A549 (cell line): ENCODE measurements around the gene ACVR2B. TPM values are rescaled to one million over a fixed set of nuclear protein-coding genes. Genes with fewer than 3 reads are reported as not detected.
A peak's percentile ranks its signal among the peaks of the same experiment; 100 is the strongest.

Experiments
- ATAC-seq, 2 experiments: fragments of 200-7000 bp in 1 of 2; fragments of >200 bp in 1 of 2; cut with Nextera tagmentation in 1 of 2; cut with Tn5 transposase in 1 of 2; 3 replicates each; pipeline versions ENCODE4 v1.8.0 to v1.9.1; 2018 to 2020; ENCODE audit warnings: mild to moderate bottlenecking in 1 of 2, moderate library complexity in 1 of 2
- CTCF ChIA-PET: fragments of 300-600 bp; sonication (Branson Sonifier 250); formaldehyde crosslinking; extraction: SDS; loops from one replicate; lab custom pipeline; 2021; ENCODE audit warnings: antibody characterized with exemption, inconsistent platforms; lab: Yijun Ruan, JAX
- POLR2A ChIA-PET: fragments of 350-600 bp; formaldehyde crosslinking; extraction: SDS; loops from one replicate; lab custom pipeline; 2021; ENCODE audit warnings: antibody characterized with exemption, inconsistent platforms; lab: Yijun Ruan, JAX
- DNase-seq, 2 experiments: peaks; one replicate each; pipeline versions ENCODE4 v3.0.0 to v3.0.0-alpha.2; 2011 to 2016; ENCODE audit warnings: low read depth in 1 of 2, low spot score in 1 of 2
- FAIRE-seq: peaks from 2 replicates; lab custom pipeline; 2011; peaks lifted over from hg19 to GRCh38; lab: Jason Lieb, UNC
- H3K27ac ChIP-seq, 2 experiments: fragments of >200 bp; sonication (Bioruptor Twin); formaldehyde crosslinking; 3 replicates each; pipeline ENCODE4 v1.5.1; 2016 to 2017
- H3K4me1 ChIP-seq: fragments of >200 bp; sonication (Bioruptor Twin); formaldehyde crosslinking; 3 replicates; pipeline ENCODE4 v1.6.1; 2016
- H3K4me2 ChIP-seq: fragments of >200 bp; sonication (Bioruptor Twin); formaldehyde crosslinking; 3 replicates; pipeline ENCODE4 v1.6.1; 2016
- H3K4me3 ChIP-seq: fragments of >200 bp; sonication (Bioruptor Twin); formaldehyde crosslinking; 3 replicates; pipeline ENCODE4 v1.5.1; 2016
- H3K9me3 ChIP-seq: fragments of >200 bp; sonication (Bioruptor Twin); formaldehyde crosslinking; 3 replicates; pipeline ENCODE4 v1.6.1; 2016
- CBX8 ChIP-seq: fragments of 200-600 bp; sonication (generic); IDR thresholded peaks from 2 replicates; pipeline ENCODE4 v1.6.1; 2016
- CEBPB ChIP-seq, 2 experiments: fragments of >200 bp in 1 of 2; sonication (Bioruptor Twin) in 1 of 2; formaldehyde crosslinking in 1 of 2; IDR thresholded peaks; 2 replicates each; pipeline ENCODE4 v1.6.1; 2012 to 2016
- CHD2 ChIP-seq: fragments of 150-350 bp; IDR thresholded peaks from 2 replicates; pipeline ENCODE4 v1.6.1; 2014; ENCODE audit warnings: low read length; ENCODE audit not compliant: partially characterized antibody
- EHMT2 ChIP-seq: fragments of 200-600 bp; sonication (generic); IDR thresholded peaks from 2 replicates; pipeline ENCODE4 v1.6.1; 2016; ENCODE audit warnings: antibody characterized with exemption, low read depth, mild to moderate bottlenecking, moderate library complexity
- FOSB ChIP-seq: fragments of 250-450 bp; sonication (Bioruptor Pico); IDR thresholded peaks from 2 replicates; pipeline ENCODE4 v1.5.0; 2020; ENCODE audit warnings: mild to moderate bottlenecking, moderate library complexity
- HOXB5 ChIP-seq: fragments of 250-450 bp; sonication (Bioruptor Pico); IDR thresholded peaks from 2 replicates; pipeline ENCODE4 v1.5.0; 2020; ENCODE audit warnings: mild to moderate bottlenecking, moderate library complexity
- JUN ChIP-seq, 2 experiments: fragments of >200 bp; sonication (Bioruptor Twin); formaldehyde crosslinking; IDR thresholded peaks; 2 replicates in 1 of 2; 3 replicates in 1 of 2; pipeline ENCODE4 v1.6.1; 2016 to 2017
- JUNB ChIP-seq: fragments of >200 bp; sonication (Bioruptor Twin); formaldehyde crosslinking; IDR thresholded peaks from 2 replicates; pipeline ENCODE4 v1.6.1; 2016
- KDM1A ChIP-seq: fragments of 200-600 bp; sonication (generic); IDR thresholded peaks from 2 replicates; pipeline ENCODE4 v1.6.1; 2016; ENCODE audit warnings: low read depth, mild to moderate bottlenecking
- MAFK ChIP-seq: fragments of 450-650 bp; IDR thresholded peaks from 2 replicates; pipeline ENCODE4 v1.6.1; 2014; ENCODE audit not compliant: partially characterized antibody
- NR3C1 ChIP-seq: fragments of >200 bp; sonication (Bioruptor Twin); formaldehyde crosslinking; IDR thresholded peaks from 3 replicates; pipeline ENCODE4 v1.6.1; 2017
- PHF8 ChIP-seq: fragments of 200-600 bp; sonication (generic); IDR thresholded peaks from 2 replicates; pipeline ENCODE4 v1.6.1; 2016; ENCODE audit warnings: low read depth, mild to moderate bottlenecking, antibody characterized with exemption, moderate library complexity, borderline replicate concordance
- POLR2AphosphoS2 ChIP-seq: conservative IDR thresholded peaks from 2 replicates; pipeline ENCODE4 v1.6.1; 2012; ENCODE audit warnings: low read length, improper control_type of control experiment, inconsistent platforms
- RCOR1 ChIP-seq: fragments of 150-350 bp; IDR thresholded peaks from 2 replicates; pipeline ENCODE4 v1.6.1; 2014; ENCODE audit warnings: antibody characterized with exemption, low read length, low read depth
- SMC3 ChIP-seq: fragments of >200 bp; sonication (Bioruptor Twin); formaldehyde crosslinking; IDR thresholded peaks from 3 replicates; pipeline ENCODE4 v1.6.1; 2018; ENCODE audit warnings: inconsistent platforms
- TFCP2L1 ChIP-seq: fragments of 250-450 bp; sonication (Bioruptor Pico); IDR thresholded peaks from 2 replicates; pipeline ENCODE4 v1.5.0; 2021; ENCODE audit warnings: mild to moderate bottlenecking
- ZC3H11A ChIP-seq: fragments of 450-650 bp; IDR thresholded peaks from 2 replicates; pipeline ENCODE4 v1.6.1; 2014; ENCODE audit warnings: antibody characterized with exemption, mild to moderate bottlenecking
- ZFP36 ChIP-seq: fragments of 450-650 bp; IDR thresholded peaks from 2 replicates; pipeline ENCODE4 v1.6.1; 2014; ENCODE audit warnings: borderline replicate concordance; ENCODE audit not compliant: partially characterized antibody
- ZNF302 ChIP-seq: fragments of 250-450 bp; sonication (Bioruptor Pico); IDR thresholded peaks from 2 replicates; pipeline ENCODE4 v1.9.0; 2021; ENCODE audit warnings: inconsistent platforms, mild to moderate bottlenecking, moderate library complexity
- WGBS: methylation state at CpG from one replicate; pipeline ENCODE4 v1.1.6; 2017; ENCODE audit errors: missing lambda C conversion rate; 5-methylcytosine and 5-hydroxymethylcytosine counted together
- polyA plus RNA-seq, 4 experiments: library from polyadenylated mRNA; depleted of rRNA in 3 of 4; stranded (reverse); fragments of >200 nt; fragmentation: RNase III in 1 of 4; extraction: RNeasy Plus Mini Kit Qiagen cat#74134 plus additional on column Dnase treatment in 1 of 4; gene quantifications; 2 replicates in 3 of 4; 3 replicates in 1 of 4; pipeline ENCODE4 v1.2.3, GENCODE V29; 2011 to 2017
- TF ChIP-seq, protein P1 (sequence below): fragments of >200 bp; sonication (Bioruptor Twin); formaldehyde crosslinking; IDR thresholded peaks from 2 replicates; pipeline ENCODE4 v1.6.1; 2016
- TF ChIP-seq, protein P2 (sequence below): IDR thresholded peaks from 2 replicates; pipeline ENCODE4 v1.6.1; 2012
- TF ChIP-seq, protein P3 (sequence below): fragments of >200 bp; sonication (Bioruptor Twin); formaldehyde crosslinking; IDR thresholded peaks from 3 replicates; pipeline ENCODE4 v1.6.1; 2016
- TF ChIP-seq, protein P4 (sequence below): fragments of 150-350 bp; IDR thresholded peaks from 2 replicates; pipeline ENCODE4 v1.6.1; 2014; ENCODE audit warnings: low read depth, mild to moderate bottlenecking, low read length
- TF ChIP-seq, protein P5 (sequence below): fragments of 250-450 bp; sonication (Bioruptor Pico); IDR thresholded peaks from 2 replicates; pipeline ENCODE4 v1.5.0; 2020; ENCODE audit warnings: low read depth, mild to moderate bottlenecking, moderate library complexity
- TF ChIP-seq, protein P6 (sequence below): fragments of >200 bp; sonication (Bioruptor Twin); formaldehyde crosslinking; IDR thresholded peaks from 3 replicates; pipeline ENCODE4 v1.5.1; 2016

Gene ACVR2B
- polyA plus RNA-seq, 2 of the 4 experiments (the other 2 are of a cell fraction), result 1.2 to 2.8 TPM

DNA sequence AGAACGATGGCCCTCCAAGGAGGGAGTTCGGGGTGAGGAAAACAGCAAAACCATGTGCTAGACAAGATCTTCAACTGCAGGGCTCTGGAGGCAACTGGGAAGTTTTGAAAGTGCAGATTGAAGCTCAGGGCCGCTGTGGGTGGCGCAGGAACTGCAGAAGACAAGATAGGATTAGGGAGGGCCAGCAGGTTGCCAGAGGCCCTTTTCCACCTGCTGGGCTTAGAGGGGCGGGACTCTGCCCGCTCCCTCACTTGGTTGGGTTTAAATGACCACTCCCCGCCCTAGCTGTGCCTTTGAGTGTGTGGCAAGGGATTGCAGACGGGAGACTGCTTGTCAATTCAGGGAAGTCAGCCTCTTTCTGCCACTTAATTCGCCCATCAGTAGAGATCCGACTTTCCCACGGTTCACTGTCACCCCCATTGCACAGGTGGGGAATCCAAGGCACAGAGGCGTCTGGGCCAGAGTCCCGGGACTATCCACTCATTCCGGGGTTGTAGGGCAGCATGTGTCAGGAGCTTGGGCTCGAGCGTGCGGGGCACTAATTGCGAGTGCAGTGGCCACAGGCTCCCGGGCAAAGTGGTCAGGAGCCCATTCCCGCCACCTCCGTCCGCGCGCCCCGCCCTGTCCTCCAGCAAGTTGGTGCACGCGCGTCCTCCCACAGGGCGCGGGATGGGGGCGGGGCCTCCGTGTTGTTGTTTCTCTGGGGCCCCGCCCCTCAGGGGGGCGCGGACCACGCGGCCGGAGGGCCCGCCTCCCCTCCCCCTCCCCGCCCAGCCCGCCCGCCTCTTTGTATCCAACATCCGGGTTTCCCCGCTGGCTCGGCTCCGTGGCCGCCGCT is at the start of gene ACVR2B (continued):
- TF ChIP-seq FOSB (CRISPR knock-in tag) (0 out of 2 replicates have a peak, but pooled peaks have one; percentile 24), RCOR1 (no peak), TFCP2L1 (CRISPR knock-in tag) (0 out of 2 replicates have a peak, but pooled peaks have one; percentile 19), ZC3H11A (no peak), ZFP36 (no peak), KDM1A (no peak), MAFK (no peak), JUNB (no peak), CBX8 (no peak), EHMT2 (no peak)
- TF ChIP-seq, protein P1, sequence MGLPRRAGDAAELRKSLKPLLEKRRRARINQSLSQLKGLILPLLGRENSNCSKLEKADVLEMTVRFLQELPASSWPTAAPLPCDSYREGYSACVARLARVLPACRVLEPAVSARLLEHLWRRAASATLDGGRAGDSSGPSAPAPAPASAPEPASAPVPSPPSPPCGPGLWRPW, result no peak
- TF ChIP-seq, protein P2, sequence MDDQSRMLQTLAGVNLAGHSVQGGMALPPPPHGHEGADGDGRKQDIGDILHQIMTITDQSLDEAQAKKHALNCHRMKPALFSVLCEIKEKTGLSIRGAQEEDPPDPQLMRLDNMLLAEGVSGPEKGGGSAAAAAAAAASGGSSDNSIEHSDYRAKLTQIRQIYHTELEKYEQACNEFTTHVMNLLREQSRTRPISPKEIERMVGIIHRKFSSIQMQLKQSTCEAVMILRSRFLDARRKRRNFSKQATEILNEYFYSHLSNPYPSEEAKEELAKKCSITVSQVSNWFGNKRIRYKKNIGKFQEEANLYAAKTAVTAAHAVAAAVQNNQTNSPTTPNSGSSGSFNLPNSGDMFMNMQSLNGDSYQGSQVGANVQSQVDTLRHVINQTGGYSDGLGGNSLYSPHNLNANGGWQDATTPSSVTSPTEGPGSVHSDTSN, result no peak
- TF ChIP-seq, protein P3, sequence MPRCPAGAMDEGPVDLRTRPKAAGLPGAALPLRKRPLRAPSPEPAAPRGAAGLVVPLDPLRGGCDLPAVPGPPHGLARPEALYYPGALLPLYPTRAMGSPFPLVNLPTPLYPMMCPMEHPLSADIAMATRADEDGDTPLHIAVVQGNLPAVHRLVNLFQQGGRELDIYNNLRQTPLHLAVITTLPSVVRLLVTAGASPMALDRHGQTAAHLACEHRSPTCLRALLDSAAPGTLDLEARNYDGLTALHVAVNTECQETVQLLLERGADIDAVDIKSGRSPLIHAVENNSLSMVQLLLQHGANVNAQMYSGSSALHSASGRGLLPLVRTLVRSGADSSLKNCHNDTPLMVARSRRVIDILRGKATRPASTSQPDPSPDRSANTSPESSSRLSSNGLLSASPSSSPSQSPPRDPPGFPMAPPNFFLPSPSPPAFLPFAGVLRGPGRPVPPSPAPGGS, result no peak
- TF ChIP-seq, protein P4, sequence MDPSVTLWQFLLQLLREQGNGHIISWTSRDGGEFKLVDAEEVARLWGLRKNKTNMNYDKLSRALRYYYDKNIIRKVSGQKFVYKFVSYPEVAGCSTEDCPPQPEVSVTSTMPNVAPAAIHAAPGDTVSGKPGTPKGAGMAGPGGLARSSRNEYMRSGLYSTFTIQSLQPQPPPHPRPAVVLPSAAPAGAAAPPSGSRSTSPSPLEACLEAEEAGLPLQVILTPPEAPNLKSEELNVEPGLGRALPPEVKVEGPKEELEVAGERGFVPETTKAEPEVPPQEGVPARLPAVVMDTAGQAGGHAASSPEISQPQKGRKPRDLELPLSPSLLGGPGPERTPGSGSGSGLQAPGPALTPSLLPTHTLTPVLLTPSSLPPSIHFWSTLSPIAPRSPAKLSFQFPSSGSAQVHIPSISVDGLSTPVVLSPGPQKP, result no peak

DNA sequence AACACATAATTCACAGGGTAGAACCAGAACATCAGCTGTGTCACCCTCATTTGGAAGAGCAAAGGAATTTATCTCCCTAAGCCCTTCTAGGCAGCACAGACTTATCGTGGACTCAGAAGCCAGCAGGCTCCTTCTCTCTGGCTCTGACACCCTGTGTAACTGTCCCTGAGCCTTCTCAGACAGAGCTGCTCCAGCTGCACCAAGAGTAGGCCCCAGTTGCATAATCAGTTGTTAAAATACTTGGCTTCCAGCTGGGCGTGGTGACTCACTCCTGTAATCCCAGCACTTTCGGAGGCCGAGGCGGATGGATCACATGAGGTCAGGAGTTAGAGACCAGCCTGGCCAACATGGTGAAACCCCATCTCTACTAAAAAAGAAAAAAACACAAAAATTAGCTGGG is 49.4 kb upstream of the ACVR2B start:
- FAIRE-seq (no peak), DNase-seq (no peak), ATAC-seq (no peak)
- TF ChIP-seq, protein P5, sequence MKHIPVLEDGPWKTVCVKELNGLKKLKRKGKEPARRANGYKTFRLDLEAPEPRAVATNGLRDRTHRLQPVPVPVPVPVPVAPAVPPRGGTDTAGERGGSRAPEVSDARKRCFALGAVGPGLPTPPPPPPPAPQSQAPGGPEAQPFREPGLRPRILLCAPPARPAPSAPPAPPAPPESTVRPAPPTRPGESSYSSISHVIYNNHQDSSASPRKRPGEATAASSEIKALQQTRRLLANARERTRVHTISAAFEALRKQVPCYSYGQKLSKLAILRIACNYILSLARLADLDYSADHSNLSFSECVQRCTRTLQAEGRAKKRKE (CRISPR knock-in tag), result no peak
- TF ChIP-seq NR3C1 (no peak), JUN (IDR thresholded peaks at IDR 0.05) (no peak), POLR2AphosphoS2 (no peak), PHF8 (no peak), CHD2 (no peak), ZNF302 (CRISPR knock-in tag) (no peak), CEBPB (IDR thresholded peaks at IDR 0.05) (no peak), EHMT2 (no peak), SMC3 (no peak), CBX8 (no peak), HOXB5 (CRISPR knock-in tag) (no peak)
- TF ChIP-seq, protein P1, result no peak
- TF ChIP-seq, protein P6, sequence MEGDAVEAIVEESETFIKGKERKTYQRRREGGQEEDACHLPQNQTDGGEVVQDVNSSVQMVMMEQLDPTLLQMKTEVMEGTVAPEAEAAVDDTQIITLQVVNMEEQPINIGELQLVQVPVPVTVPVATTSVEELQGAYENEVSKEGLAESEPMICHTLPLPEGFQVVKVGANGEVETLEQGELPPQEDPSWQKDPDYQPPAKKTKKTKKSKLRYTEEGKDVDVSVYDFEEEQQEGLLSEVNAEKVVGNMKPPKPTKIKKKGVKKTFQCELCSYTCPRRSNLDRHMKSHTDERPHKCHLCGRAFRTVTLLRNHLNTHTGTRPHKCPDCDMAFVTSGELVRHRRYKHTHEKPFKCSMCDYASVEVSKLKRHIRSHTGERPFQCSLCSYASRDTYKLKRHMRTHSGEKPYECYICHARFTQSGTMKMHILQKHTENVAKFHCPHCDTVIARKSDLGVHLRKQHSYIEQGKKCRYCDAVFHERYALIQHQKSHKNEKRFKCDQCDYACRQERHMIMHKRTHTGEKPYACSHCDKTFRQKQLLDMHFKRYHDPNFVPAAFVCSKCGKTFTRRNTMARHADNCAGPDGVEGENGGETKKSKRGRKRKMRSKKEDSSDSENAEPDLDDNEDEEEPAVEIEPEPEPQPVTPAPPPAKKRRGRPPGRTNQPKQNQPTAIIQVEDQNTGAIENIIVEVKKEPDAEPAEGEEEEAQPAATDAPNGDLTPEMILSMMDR, result no peak
- 75% methylated on average over 5 of the region's 5 CpGs for WGBS
- ChIA-PET CTCF (interaction anchor here (0.9 to 2.2 kb wide), 3 partner anchors 13 to 57 kb away, joined by 3 to 7 read pairs (median 3); partner anchors contain the start of gene XYLB), POLR2A (no interaction called here)
- no peaks in the 10 kb centered on the region for H3K9me3 ChIP-seq
- no peak overlapping the region for H3K27ac ChIP-seq
- H3K4me1 ChIP-seq, result no peaks in the 10 kb centered on the region
- H3K4me3 ChIP-seq, result no peak overlapping the region
- H3K4me2 ChIP-seq, result no peak overlapping the region
